ENCODE data around the gene IQCK. TPM values are rescaled to one million over a fixed set of nuclear protein-coding genes. Genes with fewer than 3 reads are reported as not detected.

IQCK gene
- total RNA-seq, 1 donor from 2014 or later: not detected

GRCh38 chr16:19710191-19710908 is 7.7 kb upstream of the IQCK start:
- Histone ChIP-seq H3K27ac (no peak overlapping the region), H3K4me3 (no peak overlapping the region), H3K27me3 (no peaks in the 10 kb centered on the region), H3K36me3 (peaks cover 17 to 56% of the 10 kb centered on the region in 2 donors), H3K9me3 (no peaks in the 10 kb centered on the region), H3K4me1 (no peaks in the 10 kb centered on the region)
- intact Hi-C loops (cut with DNase I): no loop called here
- no peak for TF ChIP-seq CTCF (IDR thresholded peaks at IDR 0.05)
- no peak for DNase-seq (ENCODE audit: low spot score in 2 of 2)

GRCh38 chr16:19710991-19711545 is 7.0 kb upstream of the IQCK start:
- intact Hi-C loops (cut with DNase I): no loop called here
- TF ChIP-seq CTCF (IDR thresholded peaks at IDR 0.05): no peak
- H3K9me3 ChIP-seq: no peaks in the 10 kb centered on the region
- DNase-seq (ENCODE audit: low spot score in 2 of 2): no peak
- peaks cover 14 to 50% of the 10 kb centered on the region in 2 donors for H3K36me3 ChIP-seq
- H3K27ac ChIP-seq: no peak overlapping the region
- no peaks in the 10 kb centered on the region for H3K4me1 ChIP-seq
- no peak overlapping the region for H3K4me3 ChIP-seq
- no peaks in the 10 kb centered on the region for H3K27me3 ChIP-seq

DNA sequence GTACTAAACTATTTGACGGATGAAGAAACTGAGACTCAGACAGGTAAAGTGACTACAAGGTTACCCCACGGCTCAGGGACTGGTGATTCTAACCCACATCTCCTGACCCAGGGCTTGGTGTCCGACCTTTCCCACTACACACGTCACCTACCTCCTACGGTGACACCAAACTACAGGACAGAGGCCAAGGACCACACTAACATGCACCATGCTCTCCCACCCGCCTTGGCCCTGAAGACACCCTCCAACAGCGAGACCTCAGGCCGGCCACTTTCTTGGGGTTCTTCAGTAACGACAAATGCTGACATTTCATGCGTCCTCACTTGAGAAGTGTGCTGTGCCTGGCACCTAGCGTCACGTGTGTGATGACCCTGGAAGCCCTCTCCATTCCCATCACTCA is 6.4 kb upstream of the IQCK start:
- intact Hi-C loops (cut with DNase I): no loop called here
- H3K9me3 ChIP-seq: no peaks in the 10 kb centered on the region
- no peak overlapping the region for H3K27ac ChIP-seq
- peaks cover 0 to under 1% of the 10 kb centered on the region in 2 donors for H3K4me1 ChIP-seq
- DNase-seq (ENCODE audit: low spot score in 2 of 2): no peak
- no peaks in the 10 kb centered on the region for H3K27me3 ChIP-seq
- no peak for TF ChIP-seq CTCF (IDR thresholded peaks at IDR 0.05)
- H3K4me3 ChIP-seq: no peak overlapping the region
- H3K36me3 ChIP-seq: peaks cover 14 to 45% of the 10 kb centered on the region in 2 donors

DNA sequence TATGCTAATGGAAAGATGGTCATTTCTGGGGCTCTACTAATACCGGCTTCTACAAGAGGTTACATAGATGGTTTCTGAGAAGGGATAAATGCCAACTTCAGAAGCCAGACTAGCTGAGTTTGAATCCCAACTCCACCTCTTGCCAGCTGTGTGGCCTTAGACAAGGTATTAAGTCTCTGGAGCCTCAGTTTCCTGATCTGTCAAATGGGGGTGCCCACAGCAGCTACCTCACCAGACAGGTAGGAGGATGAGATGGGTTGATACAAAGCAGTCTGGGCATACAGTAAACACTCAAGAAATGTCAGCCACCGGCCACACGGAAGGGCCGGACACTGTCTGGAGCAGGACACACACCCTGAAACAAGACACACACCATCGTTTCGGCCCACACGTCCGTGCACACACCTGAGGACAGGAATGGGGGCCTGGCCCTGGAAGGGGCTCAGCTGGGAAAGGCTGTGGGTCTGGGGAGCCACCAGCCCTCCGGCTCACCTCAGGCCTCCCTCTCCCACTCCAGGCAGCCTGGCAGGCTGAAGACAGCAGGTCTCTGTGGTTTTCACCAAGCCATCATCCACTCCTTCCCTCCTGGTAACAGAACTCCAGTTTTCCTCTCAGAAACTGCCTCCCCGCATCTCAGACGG is 5.5 kb upstream of the IQCK start:
- Histone ChIP-seq H3K4me3 (no peak overlapping the region), H3K36me3 (peaks cover 14 to 41% of the 10 kb centered on the region in 2 donors), H3K9me3 (no peaks in the 10 kb centered on the region), H3K4me1 (peaks cover 0 to 7% of the 10 kb centered on the region in 2 donors), H3K27me3 (no peaks in the 10 kb centered on the region), H3K27ac (no peak overlapping the region)
- no peak for DNase-seq (ENCODE audit: low spot score in 2 of 2)
- no peak for TF ChIP-seq CTCF (IDR thresholded peaks at IDR 0.05)
- intact Hi-C loops (cut with DNase I): no loop called here

DNA sequence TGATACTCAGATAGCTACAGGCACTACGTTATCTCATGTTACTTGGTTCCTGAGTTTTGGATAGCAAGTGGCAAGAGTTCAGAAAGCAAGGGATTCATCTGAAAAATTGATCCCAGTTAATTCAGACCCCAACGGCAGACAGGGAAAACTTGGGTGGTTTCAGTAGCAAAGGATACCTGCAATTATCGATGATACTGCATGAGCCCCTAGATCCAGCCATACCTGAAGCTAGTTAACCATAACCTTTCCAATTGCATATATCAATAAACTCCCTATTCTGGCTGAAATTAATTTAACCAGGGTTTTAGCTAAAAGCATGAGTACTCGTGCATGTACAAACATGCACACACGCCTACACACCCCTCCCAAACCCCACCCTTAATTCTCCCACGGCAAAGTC is 4.4 kb upstream of the IQCK start:
- DNase-seq (ENCODE audit: low spot score in 2 of 2): no peak
- intact Hi-C loops (cut with DNase I): no loop called here
- no peak overlapping the region for H3K4me3 ChIP-seq
- H3K27ac ChIP-seq: no peak overlapping the region
- H3K36me3 ChIP-seq: peaks cover 9 to 40% of the 10 kb centered on the region in 2 donors
- no peaks in the 10 kb centered on the region for H3K27me3 ChIP-seq
- peaks cover 0 to 7% of the 10 kb centered on the region in 2 donors for H3K4me1 ChIP-seq
- H3K9me3 ChIP-seq: no peaks in the 10 kb centered on the region
- TF ChIP-seq CTCF (IDR thresholded peaks at IDR 0.05): no peak
